ENCODE measurements around the gene ERFE.

ERFE gene

GRCh38 chr2:238126775-238127164 lies 32.0 kb upstream of the ERFE start:
- DNase-seq: no peak

GRCh38 chr2:238127165-238128060 lies 31.4 kb upstream of the ERFE start:
- DNase-seq: no peak

GRCh38 chr2:238128061-238128440 lies 30.7 kb upstream of the ERFE start:
- no peak for DNase-seq

GRCh38 chr2:238128534-238129001 lies 30.2 kb upstream of the ERFE start:
- no peak for DNase-seq

GRCh38 chr2:238129166-238130010 lies 29.4 kb upstream of the ERFE start:
- no peak for DNase-seq

- no peak for DNase-seq
These were observed 28.6 kb upstream of the ERFE start for GRCh38 chr2:238130111-238130695.

- DNase-seq: no peak
These were observed 27.8 kb upstream of the ERFE start for GRCh38 chr2:238130696-238131628.

- no peak for DNase-seq
These were observed 26.9 kb upstream of the ERFE start for GRCh38 chr2:238131761-238132462.

GRCh38 chr2:238132463-238133450 lies 26.0 kb upstream of the ERFE start:
- no peak for DNase-seq

GRCh38 chr2:238133499-238134392 lies 25.0 kb upstream of the ERFE start:
- DNase-seq: no peak

GRCh38 chr2:238134393-238134785 lies 24.4 kb upstream of the ERFE start:
- no peak for DNase-seq

GRCh38 chr2:238135601-238136150 lies 23.1 kb upstream of the ERFE start:
- no peak for DNase-seq

- DNase-seq: no peak
These were observed 21.8 kb upstream of the ERFE start for GRCh38 chr2:238136820-238137537.

- no peak for DNase-seq
These were observed 20.9 kb upstream of the ERFE start for GRCh38 chr2:238137885-238138284.

- DNase-seq: no peak
These were observed 20.2 kb upstream of the ERFE start, which contains the start of gene KLHL30 for GRCh38 chr2:238138331-238139195. TSS of gene KLHL30 (plus strand) at chr2:238138668. CDS start at chr2:238140755, 2,087 bp downstream.

- DNase-seq: peak; percentile 30
These were observed 19.4 kb upstream of the ERFE start for GRCh38 chr2:238139196-238140039.
